HCT116 (cell line): Measurements from ENCODE around the gene ADRA1B. TPM values are rescaled to one million over a fixed set of nuclear protein-coding genes. Genes with fewer than 3 reads are reported as not detected.

Experiments
- ATAC-seq: fragments of 200-7000 bp; cut with Tn5 transposase; 2 replicates; pipeline ENCODE4 v1.9.1; 2020; ENCODE audit warnings: mild to moderate bottlenecking, moderate library complexity
- BruUV-seq: library from RNA; stranded (reverse); fragments of 400-500 nt; replicated peaks from 2 replicates; lab custom pipeline; 2021; lab: Mats Ljungman, UMichigan
- CTCF ChIA-PET: fragments of 300-600 bp; sonication (Branson Sonifier 250); formaldehyde crosslinking; loops from one replicate; lab custom pipeline; 2021; ENCODE audit warnings: antibody characterized with exemption; lab: Charles Lee
- POLR2A ChIA-PET: fragments of 300-600, 350-600 bp; sonication (Branson Sonifier 250); formaldehyde crosslinking; loops from one replicate; lab custom pipeline; 2021; ENCODE audit warnings: antibody characterized with exemption; lab: Charles Lee
- RAD21 ChIA-PET, 2 experiments: fragments of 300-600 bp; sonication (Branson Sonifier 250); formaldehyde crosslinking; loops; one replicate each; lab custom pipeline; 2023; ENCODE audit warnings: low total read pairs in 2 of 2; ENCODE audit not compliant: uncharacterized antibody in 2 of 2, unreplicated experiment in 2 of 2, low non-redundant PET in 1 of 2; lab: Charles Lee
- DNase-seq: peaks from one replicate; pipeline ENCODE4 v3.0.0-alpha.2; 2010; ENCODE audit warnings: low read depth, low spot score
- H2AFZ ChIP-seq: fragments of 200-600 bp; shearing (Covaris generic), sonication (generic); 2 replicates; pipeline ENCODE4 v1.6.1; 2017; ENCODE audit warnings: low read depth, mixed run types, mixed read lengths, antibody characterized with exemption, low read length; ENCODE audit not compliant: poor library complexity, severe bottlenecking
- H3K27ac ChIP-seq: 2 replicates; pipeline ENCODE4 v1.5.1; 2012; ENCODE audit warnings: low read depth, low read length
- H3K27me3 ChIP-seq: fragments of 200-600 bp; sonication (generic); 2 replicates; pipeline ENCODE4 v1.6.1; 2016; ENCODE audit warnings: mixed run types, low read length, mixed read lengths; ENCODE audit not compliant: insufficient read depth
- H3K36me3 ChIP-seq, 2 experiments: fragments of 200-500 bp in 1 of 2; fragments of 200-600 bp in 1 of 2; sonication (Bioruptor generic) in 1 of 2; sonication (generic) in 1 of 2; 2 replicates each; pipeline versions ENCODE4 v1.5.1 to v1.6.1; 2014 to 2016; ENCODE audit warnings: low read length in 2 of 2, inconsistent platforms in 1 of 2, mixed read lengths in 1 of 2, mixed run types in 1 of 2; ENCODE audit not compliant: insufficient read depth in 2 of 2, control insufficient read depth in 1 of 2
- H3K4me1 ChIP-seq, 2 experiments: fragments of 200-600 bp in 1 of 2; sonication (generic) in 1 of 2; 2 replicates each; pipeline versions ENCODE4 v1.5.1 to v1.6.1; 2012 to 2017; ENCODE audit warnings: low read length in 2 of 2, inconsistent platforms in 1 of 2, mild to moderate bottlenecking in 1 of 2, mixed read lengths in 1 of 2, mixed run types in 1 of 2, moderate library complexity in 1 of 2; ENCODE audit not compliant: insufficient read depth in 2 of 2, control insufficient read depth in 1 of 2
- H3K4me2 ChIP-seq: fragments of 200-600 bp; sonication (generic); 2 replicates; pipeline ENCODE4 v1.6.1; 2017; ENCODE audit warnings: mixed run types, low read length, mixed read lengths
- H3K4me3 ChIP-seq, 2 experiments: fragments of 200-600 bp in 1 of 2; sonication (generic) in 1 of 2; replicated peaks in 1 of 2; 2 replicates each; pipeline ENCODE4 v1.5.1; 2011 to 2016; ENCODE audit warnings: low read length in 2 of 2, control low read depth in 1 of 2, low read depth in 1 of 2, mild to moderate bottlenecking in 1 of 2, mixed read lengths in 1 of 2, mixed run types in 1 of 2
- H3K79me2 ChIP-seq: fragments of 200-600 bp; sonication (generic); 2 replicates; pipeline ENCODE4 v1.6.1; 2017; ENCODE audit warnings: mild to moderate bottlenecking, mixed run types, low read length, moderate library complexity, mixed read lengths; ENCODE audit not compliant: insufficient read depth
- H3K9ac ChIP-seq: fragments of 200-600 bp; sonication (generic); 2 replicates; pipeline ENCODE4 v1.6.1; 2016; ENCODE audit warnings: low read length, mixed read lengths
- H3K9me2 ChIP-seq: fragments of 200-600 bp; sonication (generic), shearing (Covaris generic); 2 replicates; pipeline ENCODE4 v1.6.1; 2017; ENCODE audit warnings: mixed run types, mild to moderate bottlenecking, moderate library complexity; ENCODE audit not compliant: insufficient read depth
- H3K9me3 ChIP-seq, 2 experiments: fragments of 200-500 bp in 1 of 2; fragments of 200-600 bp in 1 of 2; sonication (Bioruptor generic) in 1 of 2; sonication (generic) in 1 of 2; 2 replicates each; pipeline ENCODE4 v1.6.1; 2014 to 2017; ENCODE audit warnings: low read length in 2 of 2, mixed read lengths in 2 of 2, inconsistent platforms in 1 of 2, low read depth in 1 of 2, mild to moderate bottlenecking in 1 of 2, mixed run types in 1 of 2, moderate library complexity in 1 of 2; ENCODE audit not compliant: control insufficient read depth in 1 of 2, insufficient read depth in 1 of 2
- H4K20me1 ChIP-seq: fragments of 200-600 bp; sonication (generic), shearing (Covaris generic); 2 replicates; pipeline ENCODE4 v1.6.1; 2017; ENCODE audit warnings: mixed run types, mild to moderate bottlenecking, moderate library complexity; ENCODE audit not compliant: insufficient read depth
- ELF1 ChIP-seq: IDR thresholded peaks from 2 replicates; pipeline ENCODE4 v1.6.1; 2012; ENCODE audit warnings: low read depth, borderline replicate concordance
- FOSL1 ChIP-seq: IDR thresholded peaks from 2 replicates; pipeline ENCODE4 v1.6.1; 2012; ENCODE audit warnings: low read depth
- JUND ChIP-seq: IDR thresholded peaks from 2 replicates; pipeline ENCODE4 v1.6.1; 2012
- POLR2A ChIP-seq: IDR thresholded peaks from 2 replicates; pipeline ENCODE4 v1.7.0; 2011; ENCODE audit warnings: borderline replicate concordance; ENCODE audit not compliant: insufficient read depth, insufficient read length; ENCODE audit errors: extremely low read depth
- REST ChIP-seq: IDR thresholded peaks from 2 replicates; pipeline ENCODE4 v1.6.1; 2012; ENCODE audit warnings: low read depth
- YY1 ChIP-seq: IDR thresholded peaks from 2 replicates; pipeline ENCODE4 v1.6.1; 2011; ENCODE audit warnings: low read length, low read depth, moderate library complexity, mild to moderate bottlenecking; ENCODE audit not compliant: insufficient replicate concordance; ENCODE audit errors: extremely low read depth
- intact Hi-C: fragments of 100-400 bp; cut with micrococcal nuclease; formaldehyde crosslinking; loops from 2 replicates; pipeline ENCODE4 v1.10.0; 2022
- total RNA-seq: library from RNA; stranded (reverse); gene quantifications from one replicate; pipeline ENCODE4 v1.2.1, GENCODE V29; 2021; ENCODE audit not compliant: unreplicated experiment

ADRA1B gene
- total RNA-seq, 1 experiment from 2014 or later, result not detected

- TF ChIP-seq REST, result no peak
- TF ChIP-seq ELF1, result no peak
- TF ChIP-seq JUND, result no peak
Measured at GRCh38 chr5:159897786-159898393, 18.4 kb upstream of the ADRA1B start (continued).

- H4K20me1 ChIP-seq, result no peaks in the 10 kb centered on the region
- CTCF ChIA-PET, result no interaction called here
- no peak overlapping the region for H3K4me3 ChIP-seq
- ATAC-seq (no peak), DNase-seq (no peak)
- no peaks in the 10 kb centered on the region for H3K79me2 ChIP-seq
- no TSS peak for BruUV-seq
- peaks cover 13 to 30% of the 10 kb centered on the region in 2 experiments for H3K4me1 ChIP-seq
- RAD21 ChIA-PET, result no interaction called here
- no peaks in the 10 kb centered on the region; the same call in 1 of the 2 replicates for H3K27me3 ChIP-seq
- TF ChIP-seq POLR2A (no peak), FOSL1 (0 out of 2 replicates have a peak, but pooled peaks have one; percentile 0), YY1 (no peak)
- no peaks in the 10 kb centered on the region for H3K9me2 ChIP-seq
- H3K4me2 ChIP-seq, result no peak overlapping the region
- H3K9ac ChIP-seq, result no peak overlapping the region
- no peak overlapping the region for H3K27ac ChIP-seq
- H2AFZ ChIP-seq, result no peak overlapping the region
- H3K36me3 ChIP-seq, result no peaks in the 10 kb centered on the region
- POLR2A ChIA-PET, result no interaction called here
- intact Hi-C loops, result loop anchor here (5.0 kb wide), 1 partner anchor 122 kb away; no protein-coding TSS in a partner anchor
- no peaks in the 10 kb centered on the region for H3K9me3 ChIP-seq
Measured at GRCh38 chr5:159899067-159900049, 16.9 kb upstream of the ADRA1B start.
